NCI-H345 treated with DMSO at 0.1 percent for 48 hours (cell line): ENCODE measurements around the gene NETO2.
"Not testable (repeated sequence)": the region's sequence is repeated elsewhere in the genome, so short reads cannot be mapped to it uniquely, and the experiment has no call there.

Experiments used
- DNase-seq: peaks from one replicate; lab custom pipeline; 2025; ENCODE audit not compliant: unreplicated experiment; lab: John Stamatoyannopoulos, UW

Gene NETO2

DNA sequence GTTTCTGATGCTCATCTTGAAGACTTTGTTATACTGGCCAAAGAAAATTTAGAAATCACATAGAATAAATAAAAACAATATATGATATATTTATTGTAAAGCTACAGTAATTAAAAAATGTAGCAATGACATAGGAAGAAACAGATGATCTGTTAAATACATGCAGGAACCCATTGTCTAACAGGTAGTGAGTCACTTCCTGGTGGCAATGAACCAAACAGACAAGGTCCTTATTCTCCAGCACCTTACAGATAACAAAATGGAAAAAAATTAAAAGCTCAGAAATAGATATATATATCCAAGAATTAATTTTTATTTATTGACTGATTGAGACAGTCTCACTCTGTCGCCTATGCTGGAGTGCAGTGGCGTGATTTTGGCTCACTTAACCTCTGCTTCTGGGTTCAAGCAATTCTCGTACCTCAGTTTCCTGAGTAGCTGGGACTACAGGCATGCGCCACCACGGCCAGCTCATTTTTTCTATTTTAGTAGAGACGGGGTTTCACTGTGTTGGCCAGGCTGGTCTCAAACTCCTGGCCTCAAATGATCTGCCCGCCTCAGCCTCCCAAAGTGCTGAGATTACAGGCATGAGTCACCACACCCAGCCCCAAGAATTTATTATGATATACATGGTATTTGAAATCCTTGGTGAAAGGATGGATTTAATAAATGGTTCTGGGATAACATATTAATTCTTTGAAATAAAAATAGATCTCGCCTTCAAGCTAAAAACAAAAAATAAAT lies 7.5 kb downstream of the NETO2 start:
- no peak for DNase-seq

DNA sequence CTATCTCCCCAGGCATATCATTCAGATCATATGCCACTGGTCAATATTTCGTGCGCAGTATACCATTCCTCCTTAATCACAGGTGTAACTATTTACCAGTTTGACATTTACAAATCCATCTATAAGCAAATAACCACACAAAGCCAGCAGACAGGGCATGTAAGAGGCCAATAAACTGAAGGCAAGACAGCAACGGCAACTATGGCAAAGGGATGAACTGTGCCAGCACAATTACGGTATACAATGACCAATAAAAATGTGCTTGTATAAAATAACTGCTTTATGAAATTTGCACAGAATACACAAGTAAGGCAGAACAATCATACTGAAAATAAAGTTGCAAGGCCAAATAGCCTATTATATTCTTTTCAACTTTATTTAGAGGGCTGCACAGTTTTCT lies 9.2 kb downstream of the NETO2 start:
- DNase-seq, result no peak

DNA sequence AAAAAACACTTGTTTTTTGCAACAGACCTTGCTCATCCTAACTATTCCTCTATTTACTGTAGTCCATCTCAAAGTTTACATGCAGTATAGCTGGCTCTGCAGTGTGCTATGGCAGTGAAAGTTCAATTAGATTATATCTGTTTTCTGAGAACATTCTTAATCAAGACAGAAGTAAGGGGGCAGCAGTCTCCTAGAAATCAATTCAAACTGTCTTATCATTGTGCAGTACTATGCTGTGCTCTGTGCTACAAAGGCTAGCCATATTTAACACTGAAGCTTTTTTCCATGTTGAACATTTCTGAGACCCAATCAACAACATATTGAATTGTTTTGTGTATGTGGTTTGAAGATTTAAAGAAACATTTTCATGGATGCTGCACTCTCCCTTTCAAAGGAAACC lies 11.4 kb downstream of the NETO2 start:
- no peak for DNase-seq

DNA sequence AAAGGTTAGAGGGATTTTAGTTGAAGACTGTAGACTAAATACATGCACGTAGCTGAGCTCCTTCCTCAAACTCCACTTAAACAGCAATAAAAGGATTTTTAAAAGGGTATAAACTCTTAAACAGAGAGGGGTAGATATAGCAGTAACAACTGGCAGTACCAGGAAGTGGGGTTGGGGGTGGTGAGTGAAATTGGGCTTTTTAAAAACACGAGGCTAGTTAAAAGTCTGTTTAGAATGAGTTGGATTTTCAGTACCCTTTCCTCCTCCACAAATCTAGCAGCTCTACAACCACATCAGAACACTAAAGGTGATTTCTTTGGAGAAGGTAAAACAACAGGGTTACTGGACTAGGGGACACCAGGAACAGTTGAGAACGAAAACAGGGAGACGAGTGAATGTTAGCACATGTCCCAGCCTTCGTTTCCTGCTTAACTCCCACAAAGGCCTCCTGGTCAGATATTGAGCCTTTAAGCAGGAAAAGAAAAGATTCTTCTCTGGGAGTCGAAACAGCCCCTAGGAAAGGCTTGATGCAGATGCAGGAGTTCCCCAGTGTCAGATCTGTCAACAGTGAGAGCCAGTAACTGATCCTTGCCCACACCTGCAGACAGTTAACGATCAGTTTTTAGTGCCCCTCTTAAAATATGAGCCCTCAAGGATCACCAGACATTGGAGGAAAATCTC lies 13.8 kb downstream of the NETO2 start:
- DNase-seq, result no peak

- no peak for DNase-seq
Observed at GRCh38 chr16:47127541-47127940, 16.2 kb downstream of the NETO2 start.

DNA sequence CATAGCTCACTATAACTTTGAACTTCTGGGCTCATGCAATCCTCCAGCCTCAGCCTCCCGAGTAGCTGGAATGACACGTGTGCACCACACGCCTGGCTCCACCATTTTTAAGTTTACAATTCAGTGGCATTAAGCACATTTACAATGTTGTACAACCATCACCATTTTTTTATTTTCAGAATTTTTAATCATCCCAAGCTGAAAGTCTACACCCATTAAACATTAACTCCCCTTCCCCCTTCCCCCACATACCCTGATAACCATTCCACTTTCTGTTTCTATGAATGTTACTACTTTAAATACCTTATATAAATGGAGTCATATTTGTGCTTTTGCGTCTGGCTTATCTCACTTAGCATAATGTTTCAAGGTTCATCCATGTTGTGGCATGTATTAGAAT lies 18.0 kb downstream of the NETO2 start:
- no peak for DNase-seq

GRCh38 chr16:47113130-47113529 lies 30.6 kb downstream of the NETO2 start:
- DNase-seq, result no peak

- DNase-seq, result no peak
Observed at GRCh38 chr16:47110939-47111338, 32.8 kb downstream of the NETO2 start.

- no peak for DNase-seq
Observed at GRCh38 chr16:47109361-47109760, 34.4 kb downstream of the NETO2 start.

- not testable (repeated sequence) for DNase-seq
Observed at GRCh38 chr16:47102921-47103320, 40.8 kb downstream of the NETO2 start.

DNA sequence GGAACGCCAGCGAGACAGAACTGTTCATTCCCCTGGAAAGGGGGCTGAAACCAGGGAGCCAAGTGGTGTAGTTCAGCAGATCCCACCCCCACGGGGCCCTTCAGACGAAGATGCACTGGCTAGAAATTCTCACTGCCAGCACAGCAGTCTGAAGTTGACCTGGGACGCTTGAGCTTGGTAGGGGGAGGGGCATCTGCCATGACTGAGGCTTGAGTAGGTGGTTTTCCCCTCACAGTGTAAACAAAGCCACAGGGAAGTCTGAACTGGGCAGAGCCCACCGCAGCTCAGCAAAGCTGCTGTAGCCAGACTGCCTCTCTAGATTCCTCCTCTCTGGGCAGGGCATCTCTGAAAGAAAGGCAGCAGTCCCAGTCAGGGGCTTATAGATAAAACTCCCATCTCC lies 46.6 kb downstream of the NETO2 start:
- DNase-seq, result not testable (repeated sequence)

- no peak for DNase-seq
Observed at GRCh38 chr16:47096297-47096696, 47.4 kb downstream of the NETO2 start.

- DNase-seq, result no peak
Observed at GRCh38 chr16:47084198-47084597, 59.5 kb downstream of the NETO2 start.

DNA sequence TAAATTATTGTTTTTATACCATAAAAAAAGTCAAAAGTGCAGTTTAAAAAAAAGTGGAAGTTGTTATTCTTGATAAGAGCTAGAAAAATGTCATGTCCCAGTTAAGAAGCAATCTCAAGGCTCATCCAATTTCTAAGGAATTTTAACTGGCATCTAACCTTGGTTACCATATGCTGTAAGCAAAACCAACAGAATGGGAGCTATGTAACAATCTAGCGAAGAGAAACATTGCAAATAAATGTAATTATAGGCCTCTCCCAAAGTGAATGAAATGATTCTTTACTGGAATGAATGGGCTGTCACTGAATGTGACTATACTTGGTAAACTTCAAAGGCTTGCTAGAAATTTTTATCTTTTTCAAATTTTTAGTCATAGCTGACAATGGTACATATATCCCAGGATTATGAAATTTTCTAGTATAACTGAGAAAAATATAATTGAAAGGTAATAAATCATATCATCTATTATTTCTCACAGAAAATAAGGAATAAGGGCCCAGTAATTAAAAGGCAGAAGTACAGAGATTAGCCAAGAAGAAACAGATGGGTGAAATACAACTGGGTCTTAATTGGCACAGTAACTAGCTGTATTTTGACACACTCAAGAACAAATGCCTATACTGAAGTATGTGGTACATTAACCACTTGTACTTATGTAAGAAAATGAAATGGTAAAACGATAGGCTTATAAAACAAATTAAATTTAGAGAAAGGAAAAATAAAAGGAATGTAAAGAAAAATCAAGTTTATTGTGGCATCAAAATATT lies 61.5 kb downstream of the NETO2 start:
- DNase-seq, result no peak

DNA sequence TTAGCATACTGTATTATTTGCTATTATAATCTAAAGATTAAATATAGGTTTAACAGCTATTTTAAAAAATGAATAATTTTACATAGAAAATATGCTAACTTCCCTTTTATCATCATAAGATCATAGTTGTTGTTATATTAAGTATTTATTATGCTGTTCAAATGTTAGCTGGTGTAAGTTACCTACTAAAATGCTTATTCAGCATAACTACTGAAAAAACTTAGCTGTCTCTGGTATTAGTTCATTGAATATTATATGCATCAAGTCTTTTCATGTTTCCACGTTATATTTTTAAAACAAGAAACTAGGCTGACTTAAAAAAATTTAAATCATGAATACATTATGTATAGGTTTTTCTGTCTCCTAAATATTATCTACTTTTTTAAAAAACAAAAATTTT lies 62.6 kb downstream of the NETO2 start:
- DNase-seq, result no peak

DNA sequence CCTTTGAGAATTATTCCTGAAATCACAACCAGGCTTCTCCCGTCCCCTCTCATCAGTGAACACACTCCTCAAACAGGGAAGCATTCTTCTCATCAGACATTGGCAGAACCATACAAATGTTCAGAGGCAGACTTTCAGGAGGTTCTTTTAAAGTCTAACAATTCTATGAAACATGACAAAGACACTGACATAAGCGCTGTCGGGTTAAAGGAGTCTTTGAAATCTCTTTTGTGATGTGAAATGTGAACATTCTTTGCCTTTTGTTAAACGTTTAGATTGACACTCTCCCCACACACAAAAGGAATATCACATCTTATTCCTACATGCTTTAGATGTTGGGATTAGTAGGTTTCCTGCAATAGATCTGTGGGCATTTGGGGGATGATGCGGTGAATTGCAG lies 63.9 kb downstream of the NETO2 start:
- DNase-seq, result no peak

DNA sequence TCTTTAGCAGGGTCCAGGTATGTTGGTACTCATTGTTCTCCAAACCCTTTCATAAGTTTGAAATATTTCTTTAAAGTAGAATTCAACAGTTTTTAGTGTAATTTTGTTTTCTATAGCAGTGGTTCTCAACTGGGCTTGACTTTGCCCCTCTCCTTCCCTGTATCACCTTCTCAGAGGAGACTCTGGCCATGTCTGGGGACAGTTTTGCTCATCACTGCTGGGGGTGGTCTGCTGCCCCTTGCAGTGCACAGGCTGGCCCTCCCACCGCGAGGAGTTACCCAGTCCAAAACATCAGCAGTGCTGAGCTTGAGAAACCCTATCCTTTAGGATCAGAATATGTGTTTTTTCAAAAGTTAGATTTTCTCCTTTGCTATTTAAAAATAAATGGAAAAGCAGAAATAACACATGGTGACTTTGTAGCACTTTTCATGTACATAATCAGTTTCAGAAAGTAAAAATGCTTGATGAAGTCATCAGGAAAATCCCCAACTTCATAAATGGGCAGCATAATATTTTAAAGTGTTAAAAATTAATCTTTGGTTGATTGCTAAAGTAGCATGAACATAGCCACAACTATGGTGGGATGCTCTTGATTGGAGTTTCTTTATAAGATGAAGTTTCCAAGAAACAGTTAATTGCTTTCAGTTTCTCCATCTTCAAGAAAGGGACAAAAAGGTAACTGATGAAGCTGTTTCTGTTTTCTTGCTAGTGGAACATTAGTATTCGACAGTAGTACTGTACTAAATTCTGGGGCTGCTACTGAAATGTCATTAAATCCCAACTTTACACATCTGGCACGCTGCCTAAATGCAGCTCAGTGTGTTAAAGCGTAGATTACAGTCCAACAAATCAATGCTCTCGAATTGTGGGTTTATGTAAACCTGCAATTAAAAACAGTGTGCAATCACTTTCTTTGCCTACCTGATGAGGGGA lies 70.3 kb downstream of the NETO2 start:
- DNase-seq, result no peak

- no peak for DNase-seq
Observed at GRCh38 chr16:47072158-47072557, 71.6 kb downstream of the NETO2 start.

DNA sequence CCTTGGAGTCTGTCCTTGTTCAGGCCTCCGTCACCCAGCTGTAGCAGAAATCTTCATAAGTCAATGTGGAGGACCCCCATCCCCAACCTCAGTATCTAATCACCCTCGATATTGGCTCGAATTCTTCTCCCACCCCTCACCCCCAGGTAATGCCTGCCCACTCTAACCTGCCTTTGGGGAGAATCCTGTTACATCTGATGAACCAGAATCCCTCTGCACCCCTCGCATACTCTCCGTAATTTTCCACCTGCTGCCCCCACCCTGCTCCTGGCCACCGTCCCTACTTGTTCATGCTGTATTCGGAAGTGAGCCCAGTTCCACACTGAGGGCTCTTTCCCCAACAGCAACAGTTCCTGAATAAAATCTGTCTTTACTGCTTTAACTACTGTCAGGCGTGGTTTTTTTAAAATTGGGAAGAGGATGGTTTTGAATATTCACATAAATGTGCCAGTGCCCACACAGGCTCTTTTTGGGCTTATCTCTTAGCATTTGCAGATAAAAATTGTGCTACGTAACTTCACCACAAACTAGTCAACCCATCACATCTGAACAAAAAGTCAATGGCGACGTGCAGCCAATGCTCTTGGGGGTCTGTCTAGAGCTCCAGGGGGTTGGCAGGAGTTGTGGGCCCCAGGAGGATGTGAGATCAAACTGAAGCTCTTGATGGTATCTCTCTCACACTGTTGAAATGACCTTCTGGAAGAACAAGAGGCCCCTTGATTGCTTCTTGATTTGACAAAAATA lies 73.7 kb downstream of the NETO2 start:
- no peak for DNase-seq

DNA sequence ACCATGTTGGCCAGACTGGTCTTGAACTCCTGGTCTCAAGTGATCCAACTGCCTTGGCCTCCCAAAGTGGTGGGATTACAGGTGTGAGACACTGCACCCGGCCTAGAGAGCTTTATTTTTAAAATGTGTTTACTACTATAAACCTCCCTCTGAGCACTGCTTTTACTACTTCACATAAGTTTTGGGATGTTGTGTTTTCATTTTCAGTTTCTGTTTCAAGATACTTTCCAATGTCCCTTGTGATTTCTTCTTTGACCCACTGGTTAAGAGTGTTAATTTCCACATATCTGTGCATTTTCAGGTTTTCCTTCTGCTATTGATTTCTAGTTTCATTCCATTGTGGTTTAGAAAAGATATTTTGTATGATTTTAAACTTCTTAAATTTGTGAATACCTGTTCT lies 74.4 kb downstream of the NETO2 start:
- no peak for DNase-seq
